HEK293 (cell line): ENCODE data around the gene ERP44.

Experiments
- GLI4 ChIP-seq: fragments of 450-650 bp; formaldehyde crosslinking; IDR thresholded peaks from 2 replicates; pipeline ENCODE4 v1.5.1; 2016; ENCODE audit warnings: missing biosample characterization, missing genetic modification characterization
- ZEB2 ChIP-seq: fragments of 450-650 bp; formaldehyde crosslinking; IDR thresholded peaks from 2 replicates; pipeline ENCODE4 v1.5.1; 2016; ENCODE audit warnings: missing biosample characterization, missing genetic modification characterization
- ZNF274 ChIP-seq, 2 experiments: fragments of 200-500 bp in 1 of 2; fragments of 450-650 bp in 1 of 2; sonication (Bioruptor generic) in 1 of 2; formaldehyde crosslinking in 1 of 2; IDR thresholded peaks; 2 replicates each; pipeline versions ENCODE4 v1.5.1 to v1.6.1; 2014 to 2016; ENCODE audit warnings: borderline replicate concordance in 1 of 2, inconsistent platforms in 1 of 2, low read length in 1 of 2, missing biosample characterization in 1 of 2, missing genetic modification characterization in 1 of 2
- TF ChIP-seq, protein P1 (sequence below): fragments of 450-650 bp; formaldehyde crosslinking; IDR thresholded peaks from 2 replicates; pipeline ENCODE4 v1.5.1; 2016; ENCODE audit warnings: missing biosample characterization, missing genetic modification characterization, low read depth

DNA sequence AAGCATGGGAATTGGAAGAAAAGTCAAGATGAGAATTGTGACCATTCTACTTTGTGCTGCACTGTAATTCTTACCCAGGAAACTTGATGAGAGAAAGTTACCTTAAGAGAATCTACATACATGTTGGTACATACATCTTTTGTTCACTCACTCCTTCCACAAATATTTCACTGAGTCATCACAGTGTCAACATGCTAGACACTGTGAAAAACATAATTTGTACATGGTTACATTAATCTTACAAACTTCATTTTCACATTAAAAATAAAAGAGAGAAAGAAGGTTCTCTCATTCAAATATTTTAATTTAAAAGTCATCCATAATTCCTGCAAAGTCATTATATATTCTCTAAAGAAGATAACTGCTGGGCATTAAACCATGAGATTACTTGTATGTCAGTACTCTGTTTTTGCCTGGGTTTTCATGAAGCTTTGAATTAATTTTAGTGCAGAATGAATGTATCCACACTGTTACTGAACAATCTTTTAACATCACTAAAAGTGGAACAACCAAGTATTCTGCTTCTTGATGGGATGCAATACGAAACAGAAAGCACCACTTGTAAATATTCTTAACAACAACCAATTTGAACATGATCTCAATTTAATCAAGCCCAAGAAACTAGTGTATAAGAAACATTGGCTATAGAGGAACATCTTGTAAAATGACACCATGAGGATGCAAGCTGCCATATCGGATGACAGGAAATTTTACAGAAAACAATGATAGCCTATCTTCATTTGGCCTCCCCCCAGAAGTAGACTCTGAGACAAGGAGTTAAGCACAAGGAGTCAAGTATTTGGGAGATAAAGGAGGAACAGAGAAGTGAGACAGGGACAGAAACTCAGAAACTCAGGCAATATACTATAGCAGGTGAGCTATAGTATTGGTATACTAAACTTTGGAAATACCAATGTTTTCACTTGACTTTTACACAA is 28.4 kb downstream of the ERP44 start:
- no peak for TF ChIP-seq GLI4 (tag by site-specific recombination)
- TF ChIP-seq ZNF274 (IDR thresholded peaks at IDR 0.05; ENCODE audit: low read length): no peak
- no peak for TF ChIP-seq ZNF274 (tag by site-specific recombination; IDR thresholded peaks at IDR 0.05; ENCODE audit: borderline replicate concordance)
- TF ChIP-seq, protein P1, sequence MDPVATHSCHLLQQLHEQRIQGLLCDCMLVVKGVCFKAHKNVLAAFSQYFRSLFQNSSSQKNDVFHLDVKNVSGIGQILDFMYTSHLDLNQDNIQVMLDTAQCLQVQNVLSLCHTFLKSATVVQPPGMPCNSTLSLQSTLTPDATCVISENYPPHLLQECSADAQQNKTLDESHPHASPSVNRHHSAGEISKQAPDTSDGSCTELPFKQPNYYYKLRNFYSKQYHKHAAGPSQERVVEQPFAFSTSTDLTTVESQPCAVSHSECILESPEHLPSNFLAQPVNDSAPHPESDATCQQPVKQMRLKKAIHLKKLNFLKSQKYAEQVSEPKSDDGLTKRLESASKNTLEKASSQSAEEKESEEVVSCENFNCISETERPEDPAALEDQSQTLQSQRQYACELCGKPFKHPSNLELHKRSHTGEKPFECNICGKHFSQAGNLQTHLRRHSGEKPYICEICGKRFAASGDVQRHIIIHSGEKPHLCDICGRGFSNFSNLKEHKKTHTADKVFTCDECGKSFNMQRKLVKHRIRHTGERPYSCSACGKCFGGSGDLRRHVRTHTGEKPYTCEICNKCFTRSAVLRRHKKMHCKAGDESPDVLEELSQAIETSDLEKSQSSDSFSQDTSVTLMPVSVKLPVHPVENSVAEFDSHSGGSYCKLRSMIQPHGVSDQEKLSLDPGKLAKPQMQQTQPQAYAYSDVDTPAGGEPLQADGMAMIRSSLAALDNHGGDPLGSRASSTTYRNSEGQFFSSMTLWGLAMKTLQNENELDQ (tag by site-specific recombination): no peak
- TF ChIP-seq ZEB2 (tag by site-specific recombination): no peak
